ENCODE measurements around the gene RIPK4. TPM values are rescaled to one million over a fixed set of nuclear protein-coding genes. Genes with fewer than 3 reads are reported as not detected.

The RIPK4 gene
- total RNA-seq, 1 donor from 2014 or later, result 51.1 TPM

GRCh38 chr21:41768437-41769042 lies 1.7 kb upstream of the RIPK4 start:
- ATAC-seq, result no peak

- no peak for ATAC-seq
Measured at GRCh38 chr21:41767606-41768436, 969 bp upstream of the RIPK4 start.

GRCh38 chr21:41765973-41766882 lies 624 bp downstream of the RIPK4 start:
- ATAC-seq, result peak; percentile 1

- ATAC-seq, result no peak
Measured at GRCh38 chr21:41765420-41765821, 1.4 kb downstream of the RIPK4 start.

GRCh38 chr21:41764558-41765419 lies 2.1 kb downstream of the RIPK4 start:
- peak; percentile 41 for ATAC-seq

- ATAC-seq, result no peak
Measured at GRCh38 chr21:41763996-41764395, 2.9 kb downstream of the RIPK4 start.

GRCh38 chr21:41763398-41763931 lies 3.4 kb downstream of the RIPK4 start:
- ATAC-seq, result peak; percentile 22

GRCh38 chr21:41762753-41763152 lies 4.1 kb downstream of the RIPK4 start:
- ATAC-seq, result no peak

GRCh38 chr21:41761934-41762635 lies 4.8 kb downstream of the RIPK4 start:
- ATAC-seq, result no peak

GRCh38 chr21:41761211-41761933 lies 5.5 kb downstream of the RIPK4 start:
- ATAC-seq, result peak; percentile 2

- ATAC-seq, result no peak
Measured at GRCh38 chr21:41760411-41760810, 6.4 kb downstream of the RIPK4 start.

- ATAC-seq, result no peak
Measured at GRCh38 chr21:41759926-41760325, 6.9 kb downstream of the RIPK4 start.

GRCh38 chr21:41759214-41759840 lies 7.5 kb downstream of the RIPK4 start:
- no peak for ATAC-seq

- no peak for ATAC-seq
Measured at GRCh38 chr21:41758550-41758949, 8.3 kb downstream of the RIPK4 start.

- no peak for ATAC-seq
Measured at GRCh38 chr21:41755934-41756773, 10.7 kb downstream of the RIPK4 start.

GRCh38 chr21:41755258-41755933 lies 11.5 kb downstream of the RIPK4 start:
- no peak for ATAC-seq

- ATAC-seq, result no peak
Measured at GRCh38 chr21:41754479-41754891, 12.4 kb downstream of the RIPK4 start.

Measured in esophagus mucosa (tissue), 1 donor.